GM18502 (cell line): ENCODE results near the gene DCAF17.
"Not testable (repeated sequence)": the region's sequence is repeated elsewhere in the genome, so short reads cannot be mapped to it uniquely, and the experiment has no call there.

Source experiments
- ATAC-seq: cut with Tn5 transposase; IDR thresholded peaks from one replicate; pipeline ENCODE4 v1.9.1; 2021; ENCODE audit warnings: mild to moderate bottlenecking; ENCODE audit not compliant: unreplicated experiment, poor library complexity

The DCAF17 gene

GRCh38 chr2:171409436-171409971 lies 24.5 kb upstream of the DCAF17 start:
- no peak for ATAC-seq

DNA sequence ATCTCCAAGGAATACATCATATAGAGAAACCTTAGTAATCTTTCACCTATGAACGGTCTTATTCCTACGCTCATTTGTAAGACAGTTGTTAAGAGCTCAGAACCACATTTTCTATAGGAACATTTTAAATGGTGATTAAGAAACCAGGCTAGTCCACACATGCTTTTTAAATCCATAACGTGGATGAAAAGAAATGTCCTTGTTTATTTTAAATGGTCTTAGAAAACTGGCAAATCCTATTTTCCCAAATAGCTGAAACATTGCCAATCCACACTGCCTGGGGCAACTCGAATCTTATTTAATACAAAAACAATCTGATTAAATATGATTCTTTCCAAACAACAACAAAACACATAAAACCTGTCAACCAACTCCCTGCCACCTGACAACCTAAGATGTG lies 23.9 kb upstream of the DCAF17 start:
- ATAC-seq = no peak

DNA sequence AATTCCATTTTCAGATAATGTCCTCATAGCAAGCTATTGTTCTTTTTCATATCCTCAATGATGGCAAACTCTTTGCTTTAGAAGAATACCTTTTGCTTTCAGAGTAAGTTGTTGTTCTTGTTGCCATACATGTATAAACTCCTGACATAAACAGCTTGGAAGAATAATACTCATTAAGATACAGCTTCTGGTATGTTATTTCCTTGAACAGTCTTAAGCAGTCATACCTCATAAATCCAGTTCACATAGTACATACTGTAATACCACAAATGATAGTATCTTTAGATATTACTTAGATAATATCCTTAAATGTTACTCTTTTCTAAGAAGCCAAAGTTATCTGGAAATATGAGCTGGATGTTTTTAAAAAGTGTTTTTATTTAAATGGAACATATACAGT lies 23.4 kb upstream of the DCAF17 start:
- ATAC-seq = no peak

DNA sequence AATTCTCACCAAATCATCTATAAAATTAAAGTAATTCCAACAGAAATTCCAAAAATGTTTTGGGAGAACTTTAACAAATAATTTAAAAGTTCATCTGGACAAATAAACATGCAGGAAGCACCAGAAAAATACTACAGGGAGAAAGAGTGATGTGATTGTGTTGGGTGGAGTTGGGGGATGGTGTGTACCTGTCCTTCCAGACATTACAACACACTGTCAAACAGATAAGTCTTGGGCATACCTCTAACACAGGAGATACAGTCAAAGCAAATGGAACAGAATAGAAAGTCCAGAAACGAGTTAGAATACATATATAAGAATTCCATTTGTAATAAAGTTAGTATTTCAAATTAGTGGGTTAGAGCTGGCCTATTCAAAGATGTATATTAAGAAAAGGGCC lies 22.8 kb upstream of the DCAF17 start:
- no peak for ATAC-seq

GRCh38 chr2:171411791-171412483 lies 22.1 kb upstream of the DCAF17 start:
- ATAC-seq = no peak

- no peak for ATAC-seq
Observed at GRCh38 chr2:171412571-171413175, 21.4 kb upstream of the DCAF17 start.

DNA sequence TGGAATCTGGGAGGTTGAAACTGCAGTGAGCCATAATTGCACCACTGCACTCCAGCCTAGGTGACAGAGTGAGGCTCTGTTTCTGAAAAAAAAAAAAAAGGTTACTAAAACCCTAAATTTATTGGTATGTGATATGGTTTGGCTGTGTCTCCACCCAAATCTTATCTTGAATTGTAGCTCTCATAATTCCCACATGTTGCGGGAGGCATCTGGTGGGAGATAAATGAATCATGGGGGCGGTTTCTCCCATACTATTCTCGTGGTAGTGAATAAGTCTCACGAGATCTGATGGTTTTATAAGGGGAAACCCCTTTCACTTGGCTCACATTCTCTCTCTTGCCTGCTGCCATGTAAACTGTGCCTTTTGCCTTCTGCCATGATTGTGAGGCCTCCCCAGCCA lies 19.4 kb upstream of the DCAF17 start:
- not testable (repeated sequence) for ATAC-seq

DNA sequence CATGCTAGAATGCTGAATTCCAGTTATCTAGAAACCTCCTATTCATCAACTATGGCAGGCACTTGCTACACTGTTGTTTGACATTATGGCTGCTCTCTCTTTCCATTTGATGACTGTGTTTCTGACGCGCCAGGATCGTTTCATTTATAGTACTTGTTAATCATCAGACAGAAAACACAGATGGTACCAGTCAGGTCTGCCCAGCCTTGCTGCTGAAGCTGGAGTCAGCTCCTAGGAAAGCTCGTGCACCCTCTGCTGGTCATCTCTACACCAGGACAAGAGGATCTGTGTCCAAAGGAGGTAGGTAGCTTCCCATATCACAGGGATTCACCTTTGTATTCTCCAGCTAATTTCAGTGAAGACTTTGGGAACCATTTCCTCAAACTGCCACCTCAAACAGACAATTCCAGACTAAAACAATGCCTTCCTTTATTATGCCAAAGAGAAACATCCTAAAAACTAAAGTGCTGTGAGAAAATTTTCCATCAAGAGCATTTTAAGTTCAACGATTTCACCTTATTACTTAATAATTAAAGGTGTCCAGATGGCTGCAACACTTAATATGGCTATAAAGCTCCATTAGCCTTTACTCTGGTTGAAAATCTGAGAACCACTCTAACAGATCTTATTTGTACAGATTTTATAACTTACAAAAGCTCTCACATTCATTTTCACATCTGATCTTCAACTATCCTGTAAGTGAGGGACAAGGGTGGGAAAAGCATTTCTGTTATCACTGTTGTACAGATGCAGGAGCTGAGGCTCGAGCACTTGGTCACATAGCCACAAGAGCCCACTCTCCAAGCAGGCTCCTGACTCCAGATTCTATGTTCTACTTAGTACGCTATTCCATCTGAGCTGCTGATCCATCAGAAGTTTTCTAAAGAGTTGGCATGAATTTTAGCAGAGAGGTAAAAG lies 17.8 kb upstream of the DCAF17 start:
- peak; percentile 86 for ATAC-seq

GRCh38 chr2:171419333-171419732 lies 14.7 kb upstream of the DCAF17 start:
- ATAC-seq = no peak

- no peak for ATAC-seq
Observed at GRCh38 chr2:171420728-171421563, 13.1 kb upstream of the DCAF17 start.

GRCh38 chr2:171422710-171423495 lies 11.1 kb upstream of the DCAF17 start:
- ATAC-seq = not testable (repeated sequence)

DNA sequence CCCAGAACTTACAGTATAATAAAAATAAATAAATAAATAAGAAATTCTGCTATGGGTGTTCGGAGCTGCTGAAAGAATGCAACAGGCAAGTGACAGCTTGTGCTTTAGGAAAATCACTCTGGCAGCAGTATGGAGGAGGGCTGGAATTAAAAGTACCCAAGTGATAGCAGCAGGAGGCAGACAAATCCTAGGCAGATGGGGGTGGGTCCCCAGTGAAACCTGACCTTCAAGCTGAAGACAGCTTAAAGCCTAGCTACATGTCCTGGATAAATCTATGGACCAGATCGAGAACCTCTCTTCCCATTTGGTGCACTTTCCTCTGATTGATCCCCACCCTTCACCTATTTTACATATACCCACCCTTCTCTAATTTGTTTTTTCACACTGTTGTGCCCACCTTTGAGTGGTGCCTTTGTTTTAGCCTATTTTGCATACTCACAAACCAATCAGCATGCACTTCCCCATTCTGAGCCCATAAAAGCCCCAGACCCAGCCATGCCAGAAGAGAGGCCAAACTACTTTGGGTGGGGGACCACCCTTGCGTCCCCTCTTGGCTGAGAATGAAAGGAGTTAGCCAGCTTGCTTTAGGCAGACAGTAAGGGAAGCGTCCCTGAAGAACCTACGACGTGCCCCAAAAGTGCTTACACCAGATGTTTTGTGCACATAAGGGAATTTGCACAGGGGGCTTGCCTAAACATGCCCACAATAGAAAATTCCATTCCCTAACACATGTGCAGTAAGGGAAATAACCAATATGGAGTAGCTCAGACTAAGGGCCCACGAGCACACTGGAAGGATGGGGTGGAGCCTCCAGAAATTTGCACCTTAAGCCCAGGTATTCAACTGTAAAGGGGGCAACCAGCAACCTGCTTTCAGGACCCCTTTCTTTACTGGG lies 3.3 kb upstream of the DCAF17 start:
- ATAC-seq = no peak

DNA sequence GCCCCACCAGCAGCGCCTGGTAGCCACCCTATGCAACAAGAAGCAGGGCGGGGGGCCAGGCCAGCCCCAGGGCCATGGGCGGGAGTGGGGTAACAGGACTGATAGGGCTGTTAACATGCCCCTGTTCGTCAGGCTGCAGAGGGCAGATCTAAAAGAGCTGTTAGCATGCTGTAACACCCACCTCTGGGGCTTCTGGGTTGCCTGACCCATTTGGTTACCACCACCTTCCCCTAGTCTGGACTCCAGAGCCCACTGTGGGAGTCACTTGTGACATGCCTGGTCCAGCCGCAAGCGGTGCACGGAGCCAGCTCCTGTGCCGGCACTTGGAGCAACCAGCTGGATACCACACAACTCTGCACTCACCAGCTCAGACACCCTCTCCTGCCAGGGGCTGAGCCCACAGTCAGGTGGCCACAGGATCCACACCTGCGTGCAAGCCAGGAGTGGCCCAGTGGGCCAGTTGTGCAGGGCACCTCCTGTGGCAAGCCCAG lies 2.3 kb upstream of the DCAF17 start:
- no peak for ATAC-seq

DNA sequence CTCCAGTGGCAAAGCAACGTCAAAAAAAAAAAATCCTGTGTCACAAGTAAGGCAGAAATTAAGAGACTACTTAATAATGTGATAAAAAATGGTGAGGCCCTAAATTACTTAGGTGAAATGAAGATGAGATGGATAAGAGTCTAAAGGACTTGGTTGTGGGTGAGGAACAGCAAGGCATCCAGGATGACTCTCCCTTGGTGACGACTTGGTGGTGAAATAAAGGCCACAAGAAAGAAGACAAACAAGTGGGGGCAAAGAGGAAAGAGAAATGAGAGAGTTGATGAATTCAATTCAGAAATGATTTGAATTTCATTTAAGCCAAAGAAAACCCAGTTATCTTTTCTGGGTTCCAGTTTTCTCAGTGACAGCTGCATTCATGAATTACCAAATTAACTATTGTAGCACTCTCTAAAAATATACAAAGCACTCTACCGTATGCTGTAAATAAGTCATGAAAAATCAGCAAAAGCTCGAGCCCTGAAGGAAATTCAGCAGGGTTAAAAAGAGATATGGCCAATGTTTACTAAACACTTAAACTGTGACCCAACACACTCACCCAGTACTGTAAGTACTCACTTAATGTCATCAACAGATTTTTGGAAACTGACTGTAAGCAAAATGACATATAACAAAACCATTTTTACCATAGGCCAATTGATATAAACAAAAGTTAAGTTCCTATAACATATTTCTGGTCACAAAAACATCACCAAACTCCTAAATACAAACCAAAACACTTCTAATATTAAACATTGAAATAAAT lies 1.6 kb upstream of the DCAF17 start:
- no peak for ATAC-seq

DNA sequence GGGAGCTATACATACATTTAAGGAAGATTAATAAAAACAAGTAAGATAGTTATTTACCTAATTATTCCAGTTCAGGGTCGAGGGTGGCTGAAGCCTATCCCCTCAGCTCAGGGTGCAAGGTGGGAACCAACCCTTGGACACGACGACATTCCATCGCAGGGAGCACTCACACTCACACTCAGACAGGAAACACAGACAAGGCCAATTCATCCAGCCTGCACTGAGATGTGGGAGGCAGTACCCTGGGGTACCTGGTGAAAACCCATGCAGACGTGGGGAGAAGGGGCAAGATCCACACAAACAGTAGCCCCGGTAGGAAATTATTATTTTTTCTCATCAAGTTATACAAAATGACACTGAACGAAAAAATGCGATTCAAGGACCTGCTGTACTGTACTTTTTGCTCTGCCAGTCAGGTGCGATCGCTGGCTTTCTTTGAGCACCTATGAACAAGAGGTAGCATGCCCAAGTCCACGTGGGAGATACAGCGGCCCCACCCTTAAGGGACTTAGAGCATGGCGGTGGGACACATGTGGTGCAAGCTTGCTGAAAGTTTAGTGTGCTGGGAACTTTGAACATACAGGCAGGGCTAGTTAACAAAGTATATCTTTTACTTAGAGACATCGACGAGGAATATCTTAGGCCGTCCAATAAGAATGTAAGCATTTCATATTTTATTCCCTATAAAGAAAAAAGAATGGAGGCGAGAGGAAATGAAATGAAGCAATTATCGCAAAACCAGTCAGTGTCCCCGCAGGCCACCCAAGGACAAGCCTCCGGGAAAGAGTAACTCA lies 860 bp upstream of the DCAF17 start:
- ATAC-seq = no peak

DNA sequence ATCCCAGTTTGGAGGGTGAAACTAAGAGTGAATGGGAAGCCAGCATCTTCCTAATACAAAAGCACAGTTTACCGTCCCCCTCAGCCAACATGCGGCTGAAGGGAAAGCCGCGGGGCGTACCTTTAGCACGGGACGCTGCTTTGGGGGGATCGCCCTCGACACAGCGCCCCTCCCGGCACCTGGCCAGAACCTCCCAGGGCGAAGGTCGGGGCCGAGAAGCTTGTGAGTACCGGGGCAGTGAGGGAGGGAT lies 338 bp upstream of the DCAF17 start, which contains the start of gene METTL8:
Gene METTL8 (minus strand): TSS at position 228 of the 250 bp plus-strand sequence. CDS start 41,805 bp downstream, outside the sequence.
- no peak for ATAC-seq

DNA sequence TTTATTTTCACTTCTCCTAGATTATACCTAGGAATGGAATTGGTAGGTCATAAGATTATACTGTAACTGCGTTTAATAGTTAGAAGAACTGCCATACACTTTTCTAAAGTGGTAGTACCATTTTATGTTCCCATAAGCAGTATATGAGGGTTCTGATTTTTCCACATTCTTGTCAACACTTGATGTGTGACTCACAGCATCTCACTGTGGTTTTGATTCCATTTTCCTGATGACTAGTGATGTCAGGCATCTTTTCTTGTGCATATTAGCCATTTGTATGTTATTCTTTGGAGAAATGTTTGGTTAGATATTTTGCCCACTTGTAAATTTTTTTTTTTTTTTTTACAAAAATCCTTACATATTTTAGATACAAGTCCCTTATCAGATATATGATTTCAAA lies 2.3 kb downstream of the DCAF17 start:
- no peak for ATAC-seq
